ENCODE data around the gene CITED2. TPM values are rescaled to one million over a fixed set of nuclear protein-coding genes. Genes with fewer than 3 reads are reported as not detected.
A peak's percentile ranks its signal among the peaks of the same experiment; 100 is the strongest.

CITED2 gene, protein sequence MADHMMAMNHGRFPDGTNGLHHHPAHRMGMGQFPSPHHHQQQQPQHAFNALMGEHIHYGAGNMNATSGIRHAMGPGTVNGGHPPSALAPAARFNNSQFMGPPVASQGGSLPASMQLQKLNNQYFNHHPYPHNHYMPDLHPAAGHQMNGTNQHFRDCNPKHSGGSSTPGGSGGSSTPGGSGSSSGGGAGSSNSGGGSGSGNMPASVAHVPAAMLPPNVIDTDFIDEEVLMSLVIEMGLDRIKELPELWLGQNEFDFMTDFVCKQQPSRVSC
- total RNA-seq (215 TPM), polyA plus RNA-seq (ENCODE audit: insufficient read depth, low read depth, low replicate concordance) (72.1 TPM)
- long read RNA-seq, donor 1, transcript CITED2-201 (2 exons, 2,354 nt): major isoform, 83 of 88 reads
- long read RNA-seq, donor 1, partial matches to known transcripts: 5 of 88 reads
- long read RNA-seq, donor 1, other reads (novel, unspliced or antisense): 0 of 88 reads
- long read RNA-seq, donor 2, transcript CITED2-201 (2 exons, 2,354 nt): major isoform, 91 of 92 reads
- long read RNA-seq, donor 2, partial matches to known transcripts: 0 of 92 reads
- long read RNA-seq, donor 2, other reads (novel, unspliced or antisense): 0 of 92 reads
- long read RNA-seq, donor 3, transcript CITED2-201 (2 exons, 2,354 nt): major isoform, 152 of 153 reads
- long read RNA-seq, donor 3, partial matches to known transcripts: 0 of 153 reads
- long read RNA-seq, donor 3, other reads (novel, unspliced or antisense): 0 of 153 reads
- long read RNA-seq, donor 4, transcript CITED2-201 (2 exons, 2,354 nt): major isoform, 23 of 23 reads
- long read RNA-seq, donor 4, partial matches to known transcripts: 0 of 23 reads
- long read RNA-seq, donor 4, other reads (novel, unspliced or antisense): 0 of 23 reads
- long read RNA-seq, donor 5, partial matches to known transcripts: 0 of 4 reads
- long read RNA-seq, donor 5, other reads (novel, unspliced or antisense): 0 of 4 reads
- long read RNA-seq, donor 6, transcript CITED2-201 (2 exons, 2,354 nt): major isoform, 18 of 18 reads
- long read RNA-seq, donor 6, partial matches to known transcripts: 0 of 18 reads
- long read RNA-seq, donor 6, other reads (novel, unspliced or antisense): 0 of 18 reads
- long read RNA-seq, donor 7, transcript CITED2-201 (2 exons, 2,354 nt): major isoform, 7 of 10 reads
- long read RNA-seq, donor 7, partial matches to known transcripts: 0 of 10 reads
- long read RNA-seq, donor 7, other reads (novel, unspliced or antisense): 3 of 10 reads
- long read RNA-seq, donor 8, transcript CITED2-201 (2 exons, 2,354 nt): major isoform, 94 of 95 reads
- long read RNA-seq, donor 8, partial matches to known transcripts: 0 of 95 reads
- long read RNA-seq, donor 8, other reads (novel, unspliced or antisense): 0 of 95 reads
- long read RNA-seq, donor 9, transcript CITED2-201 (2 exons, 2,354 nt): major isoform, 58 of 58 reads
- long read RNA-seq, donor 9, partial matches to known transcripts: 0 of 58 reads
- long read RNA-seq, donor 9, other reads (novel, unspliced or antisense): 0 of 58 reads
- long read RNA-seq, donor 10, transcript CITED2-201 (2 exons, 2,354 nt): major isoform, 73 of 74 reads
- long read RNA-seq, donor 10, partial matches to known transcripts: 0 of 74 reads
- long read RNA-seq, donor 10, other reads (novel, unspliced or antisense): 0 of 74 reads

DNA sequence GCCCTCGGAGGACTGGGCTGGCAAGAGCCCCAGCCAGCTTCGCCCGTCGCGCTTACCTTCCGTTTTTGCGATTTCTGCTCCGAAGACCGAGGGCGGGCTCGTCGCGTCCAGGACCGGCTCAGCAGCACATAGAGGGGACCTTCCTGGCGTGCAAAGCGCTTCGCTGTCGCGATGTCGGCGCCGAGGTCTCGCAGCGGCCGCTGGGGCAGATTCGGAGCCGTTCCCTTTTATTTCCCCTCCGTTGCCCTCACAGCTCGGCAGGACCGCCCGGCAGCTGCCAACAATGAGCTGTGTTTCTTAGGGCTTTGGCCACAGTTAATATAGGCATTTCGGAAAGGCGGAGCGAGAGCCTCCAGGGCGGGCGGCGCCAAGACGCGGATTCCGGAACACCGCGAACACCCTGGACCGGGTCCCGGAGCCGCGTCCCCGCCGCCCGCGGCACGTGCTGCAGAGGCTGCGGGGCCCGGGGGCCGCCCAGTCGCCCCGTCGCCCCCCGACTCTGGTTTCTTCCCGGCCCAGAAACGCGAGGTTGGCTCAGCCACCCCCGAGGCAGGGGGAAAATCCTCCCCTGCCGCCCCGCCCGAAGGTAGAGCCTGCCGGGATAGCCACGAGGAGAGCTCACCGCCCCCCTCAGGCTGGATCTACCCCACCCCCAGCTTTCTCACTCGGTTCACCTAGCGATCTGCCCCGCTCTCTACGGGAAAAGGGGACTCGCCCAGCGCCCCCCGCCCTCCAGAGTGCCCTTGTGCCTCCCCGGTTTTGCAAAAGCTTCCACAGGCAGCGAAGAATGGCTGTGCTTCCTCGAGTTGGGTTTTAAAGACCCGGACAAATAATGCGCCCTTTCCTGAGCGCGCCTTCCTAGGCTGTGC is at the start of gene CITED2:
Gene CITED2 (minus strand): TSS at position 292 of the 869 bp plus-strand sequence. CDS start 704 bp downstream, outside the sequence.
- Histone ChIP-seq H3K9ac (ENCODE audit: low read length in 3 of 3) (peak within 1 kb of the TSS; percentile 82 to 98 (median 95)), H3K27ac (ENCODE audit: low read depth in 2 of 2, low read length in 2 of 2) (peak within 1 kb of the TSS; percentile 98 to 99), H3K9me3 (ENCODE audit: control insufficient read depth in 2 of 3, insufficient read depth in 1 of 3, low read length in 3 of 3) (no peaks in the 10 kb centered on the region), H3K36me3 (ENCODE audit: control insufficient read depth in 2 of 3, insufficient read depth in 3 of 3, low read length in 3 of 3) (peaks cover 0 to 14% (median 5%) of the 10 kb centered on the region in 3 donors), H3K27me3 (ENCODE audit: control insufficient read depth, insufficient read depth, low read length) (no peaks in the 10 kb centered on the region), H3K4me3 (ENCODE audit: low read length in 3 of 3) (peak within 1 kb of the TSS; percentile 97 to 98 (median 97)), H3K4me1 (ENCODE audit: control insufficient read depth in 2 of 3, insufficient read depth in 2 of 3, low read depth in 1 of 3, low read length in 3 of 3) (peaks cover 0 to 6% (median 0%) of the 10 kb centered on the region in 3 donors)
- FAIRE-seq (no peak), DNase-seq (peak; percentile 95 to 97 (median 97))
- TF ChIP-seq, protein P1, sequence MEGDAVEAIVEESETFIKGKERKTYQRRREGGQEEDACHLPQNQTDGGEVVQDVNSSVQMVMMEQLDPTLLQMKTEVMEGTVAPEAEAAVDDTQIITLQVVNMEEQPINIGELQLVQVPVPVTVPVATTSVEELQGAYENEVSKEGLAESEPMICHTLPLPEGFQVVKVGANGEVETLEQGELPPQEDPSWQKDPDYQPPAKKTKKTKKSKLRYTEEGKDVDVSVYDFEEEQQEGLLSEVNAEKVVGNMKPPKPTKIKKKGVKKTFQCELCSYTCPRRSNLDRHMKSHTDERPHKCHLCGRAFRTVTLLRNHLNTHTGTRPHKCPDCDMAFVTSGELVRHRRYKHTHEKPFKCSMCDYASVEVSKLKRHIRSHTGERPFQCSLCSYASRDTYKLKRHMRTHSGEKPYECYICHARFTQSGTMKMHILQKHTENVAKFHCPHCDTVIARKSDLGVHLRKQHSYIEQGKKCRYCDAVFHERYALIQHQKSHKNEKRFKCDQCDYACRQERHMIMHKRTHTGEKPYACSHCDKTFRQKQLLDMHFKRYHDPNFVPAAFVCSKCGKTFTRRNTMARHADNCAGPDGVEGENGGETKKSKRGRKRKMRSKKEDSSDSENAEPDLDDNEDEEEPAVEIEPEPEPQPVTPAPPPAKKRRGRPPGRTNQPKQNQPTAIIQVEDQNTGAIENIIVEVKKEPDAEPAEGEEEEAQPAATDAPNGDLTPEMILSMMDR (IDR thresholded peaks at IDR 0.05; ENCODE audit: borderline replicate concordance, extremely low read depth, insufficient read depth): no peak
- intact Hi-C loops (cut with DNase I): loop anchor here (10.0 kb wide), 1 partner anchor 680 kb away; no protein-coding TSS in a partner anchor

DNA sequence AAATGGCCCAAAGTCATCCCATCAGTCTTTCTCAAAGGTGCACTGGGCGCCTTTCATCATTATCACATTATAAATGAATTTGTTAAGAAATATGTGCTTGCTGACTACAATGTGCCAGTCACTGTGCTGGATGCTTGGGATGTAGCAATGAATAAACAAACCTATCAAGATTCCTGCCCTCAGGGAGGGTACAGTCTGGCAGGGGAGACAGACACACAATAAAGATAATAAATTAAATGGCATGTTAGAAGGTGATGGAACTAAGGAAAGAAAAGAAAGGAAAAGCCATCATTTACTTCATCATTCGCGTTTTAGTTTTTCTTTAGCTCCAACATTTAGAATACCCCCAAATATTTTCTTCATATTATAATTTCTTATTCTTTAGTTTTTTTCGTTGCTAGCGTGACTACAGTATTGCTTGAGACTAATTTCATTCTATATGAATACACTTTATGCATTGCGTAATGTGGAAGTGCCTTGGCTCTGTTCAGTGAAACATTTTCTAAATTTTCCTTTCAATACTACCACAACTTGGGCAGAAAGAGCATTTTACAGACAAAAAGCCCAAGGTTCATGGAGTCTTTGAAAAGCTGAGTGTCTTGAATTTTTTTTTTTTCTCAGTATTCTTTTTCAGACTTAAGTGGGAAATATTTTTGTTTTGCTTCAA is 48.7 kb upstream of the CITED2 start:
- no peak overlapping the region for H3K27ac ChIP-seq (ENCODE audit: low read depth in 2 of 2, low read length in 2 of 2)
- H3K4me1 ChIP-seq (ENCODE audit: control insufficient read depth in 2 of 3, insufficient read depth in 2 of 3, low read depth in 1 of 3, low read length in 3 of 3): no peaks in the 10 kb centered on the region
- H3K9ac ChIP-seq (ENCODE audit: low read length in 3 of 3): no peak overlapping the region
- intact Hi-C loops (cut with DNase I): no loop called here
- no peak overlapping the region for H3K4me3 ChIP-seq (ENCODE audit: low read length in 3 of 3)
- H3K27me3 ChIP-seq (ENCODE audit: control insufficient read depth, insufficient read depth, low read length): no peaks in the 10 kb centered on the region
- DNase-seq (no peak), FAIRE-seq (no peak)
- H3K36me3 ChIP-seq (ENCODE audit: control insufficient read depth in 2 of 3, insufficient read depth in 3 of 3, low read length in 3 of 3): no peaks in the 10 kb centered on the region
- TF ChIP-seq, protein P1 (IDR thresholded peaks at IDR 0.05; ENCODE audit: borderline replicate concordance, extremely low read depth, insufficient read depth): no peak
- H3K9me3 ChIP-seq (ENCODE audit: control insufficient read depth in 2 of 3, insufficient read depth in 1 of 3, low read length in 3 of 3): no peaks in the 10 kb centered on the region

Data from kidney (tissue), 22 donors.